ENCODE measurements around the gene MYRF. TPM values are rescaled to one million over a fixed set of nuclear protein-coding genes. Genes with fewer than 3 reads are reported as not detected.

MYRF gene
- total RNA-seq, 4 donors from 2014 or later: 6.4 to 106 (median 12.7) TPM

DNA sequence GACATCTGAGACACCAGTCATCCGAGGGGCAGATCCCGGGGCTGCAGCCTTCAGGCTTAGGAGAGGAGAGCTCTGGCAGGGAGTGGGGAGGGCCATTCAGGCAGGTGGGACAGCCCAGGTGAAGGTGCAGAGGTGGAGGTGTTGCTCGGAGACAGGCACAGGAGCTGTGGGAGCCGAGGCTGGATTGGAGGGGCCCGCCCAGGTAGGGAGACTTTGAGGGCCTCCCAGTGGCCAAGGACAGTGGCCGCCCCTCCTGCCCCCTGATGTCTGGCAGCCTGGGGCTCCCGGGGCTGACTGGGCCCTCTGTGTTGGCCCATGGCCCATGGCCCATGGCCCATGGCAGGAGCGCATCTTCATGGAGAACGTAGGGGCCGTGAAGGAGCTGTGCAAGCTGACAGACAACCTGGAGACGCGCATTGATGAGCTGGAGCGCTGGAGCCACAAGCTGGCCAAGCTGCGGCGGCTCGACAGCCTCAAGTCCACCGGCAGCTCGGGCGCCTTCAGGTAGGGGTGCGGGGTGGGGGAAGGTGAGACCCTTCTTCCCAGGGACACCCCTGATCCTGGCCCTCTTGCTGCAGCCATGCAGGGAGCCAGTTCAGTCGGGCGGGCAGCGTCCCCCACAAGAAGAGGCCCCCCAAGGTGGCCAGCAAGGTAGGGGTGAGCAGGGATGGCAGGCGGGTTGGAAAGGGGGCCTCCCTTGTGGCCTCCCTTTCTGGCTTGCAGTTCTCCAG is 26.6 kb downstream of the MYRF start:
- H3K27me3 ChIP-seq: no peaks in the 10 kb centered on the region
- H3K27ac ChIP-seq: no peak overlapping the region
- H3K4me1 ChIP-seq: no peaks in the 10 kb centered on the region
- H3K36me3 ChIP-seq: no peaks in the 10 kb centered on the region
- intact Hi-C loops (cut with DNase I; ENCODE audit: low total_unique reads): no loop called here
- TF ChIP-seq, protein P1, sequence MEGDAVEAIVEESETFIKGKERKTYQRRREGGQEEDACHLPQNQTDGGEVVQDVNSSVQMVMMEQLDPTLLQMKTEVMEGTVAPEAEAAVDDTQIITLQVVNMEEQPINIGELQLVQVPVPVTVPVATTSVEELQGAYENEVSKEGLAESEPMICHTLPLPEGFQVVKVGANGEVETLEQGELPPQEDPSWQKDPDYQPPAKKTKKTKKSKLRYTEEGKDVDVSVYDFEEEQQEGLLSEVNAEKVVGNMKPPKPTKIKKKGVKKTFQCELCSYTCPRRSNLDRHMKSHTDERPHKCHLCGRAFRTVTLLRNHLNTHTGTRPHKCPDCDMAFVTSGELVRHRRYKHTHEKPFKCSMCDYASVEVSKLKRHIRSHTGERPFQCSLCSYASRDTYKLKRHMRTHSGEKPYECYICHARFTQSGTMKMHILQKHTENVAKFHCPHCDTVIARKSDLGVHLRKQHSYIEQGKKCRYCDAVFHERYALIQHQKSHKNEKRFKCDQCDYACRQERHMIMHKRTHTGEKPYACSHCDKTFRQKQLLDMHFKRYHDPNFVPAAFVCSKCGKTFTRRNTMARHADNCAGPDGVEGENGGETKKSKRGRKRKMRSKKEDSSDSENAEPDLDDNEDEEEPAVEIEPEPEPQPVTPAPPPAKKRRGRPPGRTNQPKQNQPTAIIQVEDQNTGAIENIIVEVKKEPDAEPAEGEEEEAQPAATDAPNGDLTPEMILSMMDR (IDR thresholded peaks at IDR 0.05): no peak
- TF ChIP-seq POLR2A (IDR thresholded peaks at IDR 0.05): no peak
- H3K9me3 ChIP-seq: no peaks in the 10 kb centered on the region
- DNase-seq: no peak
- H3K4me3 ChIP-seq: no peak overlapping the region

DNA sequence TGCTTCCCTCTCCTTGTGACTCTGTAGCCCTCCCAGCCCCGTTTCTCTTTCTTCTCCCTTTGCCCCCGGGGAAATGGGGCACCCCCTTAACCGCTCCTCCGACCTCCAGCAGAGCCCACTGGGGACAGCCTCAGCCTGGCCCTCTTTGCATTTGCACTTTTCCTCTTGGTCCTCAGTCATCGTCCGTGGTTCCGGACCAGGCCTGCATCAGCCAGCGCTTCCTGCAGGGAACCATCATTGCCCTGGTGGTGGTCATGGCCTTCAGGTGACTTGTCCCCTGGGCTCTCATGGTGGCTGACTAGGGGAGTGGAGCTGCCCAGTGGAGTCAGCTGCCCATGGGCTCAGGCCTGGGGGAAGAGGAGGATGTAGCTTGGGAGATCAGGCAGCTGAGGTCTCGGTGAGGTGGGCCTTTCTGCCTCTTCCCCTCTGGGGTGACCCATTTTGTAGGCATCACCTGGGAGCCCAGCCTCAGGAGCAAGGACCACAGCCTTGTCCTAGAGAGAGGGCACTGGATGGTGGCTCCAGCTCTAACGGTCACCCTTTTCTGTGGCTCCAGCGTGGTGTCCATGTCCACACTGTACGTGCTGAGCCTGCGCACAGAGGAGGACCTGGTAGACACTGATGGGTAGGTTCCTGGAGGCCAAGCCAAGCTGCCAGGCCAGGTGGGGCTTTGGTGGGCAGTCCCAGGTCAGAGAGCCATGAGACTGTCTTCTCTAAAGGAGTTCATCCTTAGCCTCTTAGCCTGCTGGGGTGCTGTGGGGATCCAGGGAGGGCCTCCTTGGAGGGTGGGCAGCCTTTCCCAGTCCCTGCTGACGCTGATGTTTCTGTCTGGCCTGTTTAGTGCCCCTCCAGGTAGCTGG is 27.5 kb downstream of the MYRF start:
- H3K4me1 ChIP-seq: no peaks in the 10 kb centered on the region
- H3K36me3 ChIP-seq: no peaks in the 10 kb centered on the region
- no peak for DNase-seq
- TF ChIP-seq, protein P1 (IDR thresholded peaks at IDR 0.05): no peak
- TF ChIP-seq POLR2A (IDR thresholded peaks at IDR 0.05): no peak
- H3K4me3 ChIP-seq: no peak overlapping the region
- intact Hi-C loops (cut with DNase I; ENCODE audit: low total_unique reads): no loop called here
- H3K27me3 ChIP-seq: no peaks in the 10 kb centered on the region
- H3K9me3 ChIP-seq: no peaks in the 10 kb centered on the region
- no peak overlapping the region for H3K27ac ChIP-seq

DNA sequence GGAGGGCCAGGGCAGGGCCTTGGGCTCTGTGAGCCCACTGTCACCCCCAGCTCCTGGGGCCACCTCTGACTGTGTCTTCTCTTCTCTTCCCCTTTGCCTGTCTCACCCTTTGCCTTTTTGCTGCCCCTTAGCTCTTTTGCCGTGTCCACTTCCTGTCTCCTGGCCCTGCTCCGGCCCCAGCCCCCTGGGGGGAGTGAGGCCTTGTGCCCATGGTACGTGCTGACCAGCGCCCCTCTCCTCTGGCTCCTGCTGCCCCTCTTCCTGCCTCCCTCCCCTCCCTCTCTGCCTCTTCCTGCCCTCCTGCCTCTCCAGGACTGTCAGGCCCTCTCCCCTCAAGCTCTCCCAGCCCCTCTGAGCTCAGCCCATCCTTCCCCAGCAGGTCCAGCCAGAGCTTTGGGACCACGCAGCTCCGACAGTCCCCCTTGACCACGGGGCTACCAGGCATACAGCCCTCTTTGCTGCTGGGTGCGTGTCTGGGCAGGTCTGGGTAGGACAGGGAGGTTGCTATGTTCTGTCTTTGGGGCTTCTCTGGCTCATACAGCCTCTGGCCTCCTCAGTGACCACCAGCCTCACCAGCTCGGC is 28.2 kb downstream of the MYRF start:
- no peak overlapping the region for H3K27ac ChIP-seq
- no peaks in the 10 kb centered on the region for H3K4me1 ChIP-seq
- no peak for DNase-seq
- no peak overlapping the region for H3K4me3 ChIP-seq
- no peaks in the 10 kb centered on the region for H3K36me3 ChIP-seq
- H3K27me3 ChIP-seq: no peaks in the 10 kb centered on the region
- H3K9me3 ChIP-seq: no peaks in the 10 kb centered on the region
- TF ChIP-seq, protein P1 (IDR thresholded peaks at IDR 0.05): no peak
- intact Hi-C loops (cut with DNase I; ENCODE audit: low total_unique reads): no loop called here

DNA sequence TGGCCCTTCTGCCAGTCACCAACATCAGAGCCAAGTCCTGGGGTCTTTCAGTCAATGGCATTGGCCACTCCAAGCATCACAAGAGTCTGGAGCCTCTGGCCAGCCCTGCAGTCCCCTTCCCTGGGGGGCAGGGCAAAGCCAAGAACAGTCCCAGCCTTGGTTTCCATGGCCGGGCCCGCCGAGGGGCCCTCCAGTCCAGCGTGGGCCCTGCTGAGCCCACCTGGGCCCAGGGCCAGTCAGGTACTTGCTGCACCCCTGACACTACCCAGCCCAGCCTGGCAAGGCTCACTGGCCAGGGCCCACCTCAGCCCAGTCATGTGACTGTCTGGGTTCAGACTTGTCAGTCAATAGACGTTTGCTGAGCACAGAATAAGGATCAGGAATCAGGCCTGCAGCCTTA is 29.1 kb downstream of the MYRF start:
- H3K4me1 ChIP-seq: no peaks in the 10 kb centered on the region
- DNase-seq: no peak
- H3K4me3 ChIP-seq: no peak overlapping the region
- intact Hi-C loops (cut with DNase I; ENCODE audit: low total_unique reads): no loop called here
- no peaks in the 10 kb centered on the region for H3K27me3 ChIP-seq
- no peaks in the 10 kb centered on the region for H3K36me3 ChIP-seq
- H3K9me3 ChIP-seq: no peaks in the 10 kb centered on the region
- H3K27ac ChIP-seq: no peak overlapping the region
- TF ChIP-seq POLR2A (IDR thresholded peaks at IDR 0.05): no peak
- TF ChIP-seq, protein P1 (IDR thresholded peaks at IDR 0.05): no peak

DNA sequence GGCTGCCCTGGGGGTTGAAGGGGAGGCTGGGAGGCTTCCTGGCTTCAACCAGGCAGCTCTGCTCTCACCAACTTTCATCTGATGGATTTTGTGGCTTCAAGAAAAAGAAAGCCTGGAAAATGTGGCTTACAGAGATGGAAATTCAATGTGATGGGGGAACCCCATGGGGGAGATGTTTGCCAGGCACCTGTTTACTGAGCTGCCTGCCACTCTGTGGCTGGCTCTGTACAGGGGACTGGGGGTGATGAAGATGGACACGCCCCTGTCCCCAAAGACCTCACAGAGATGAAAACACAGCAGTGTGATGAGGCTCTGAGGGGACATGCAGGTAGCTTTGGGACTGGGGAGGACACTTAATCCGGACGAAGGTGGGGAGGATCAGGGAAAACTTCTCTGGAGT is 29.9 kb downstream of the MYRF start:
- H3K4me1 ChIP-seq: no peaks in the 10 kb centered on the region

More for the DNA sequence above, 29.9 kb downstream of the MYRF start:
- Histone ChIP-seq H3K27me3 (no peaks in the 10 kb centered on the region), H3K4me3 (no peak overlapping the region), H3K9me3 (no peaks in the 10 kb centered on the region), H3K36me3 (no peaks in the 10 kb centered on the region), H3K27ac (no peak overlapping the region)
- no peak for DNase-seq
- intact Hi-C loops (cut with DNase I; ENCODE audit: low total_unique reads): no loop called here
- no peak for TF ChIP-seq POLR2A (IDR thresholded peaks at IDR 0.05)
